ENCODE measurements around the gene N4BP2L2.

DNA sequence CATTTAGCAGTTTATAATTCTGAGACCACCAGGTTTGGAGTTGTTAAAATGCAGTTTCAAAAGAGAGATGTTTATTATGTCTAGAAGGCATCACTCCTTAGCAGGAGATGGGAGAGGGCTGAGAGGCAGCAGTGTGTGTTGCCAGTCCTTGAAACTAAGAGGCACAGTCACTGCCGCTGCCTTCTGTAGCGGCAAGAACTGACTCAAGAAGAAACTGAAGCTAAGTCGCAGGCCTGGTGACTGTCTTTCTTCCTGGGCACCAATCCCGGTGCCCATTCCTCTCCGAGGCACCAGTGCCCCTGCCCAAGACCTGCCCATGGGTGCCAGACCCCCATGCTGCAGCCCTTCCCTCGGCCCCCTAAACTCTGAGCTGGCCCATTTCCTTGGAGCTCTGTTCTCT, 130.7 kb downstream of the N4BP2L2 start:
- TF ChIP-seq, protein P1, sequence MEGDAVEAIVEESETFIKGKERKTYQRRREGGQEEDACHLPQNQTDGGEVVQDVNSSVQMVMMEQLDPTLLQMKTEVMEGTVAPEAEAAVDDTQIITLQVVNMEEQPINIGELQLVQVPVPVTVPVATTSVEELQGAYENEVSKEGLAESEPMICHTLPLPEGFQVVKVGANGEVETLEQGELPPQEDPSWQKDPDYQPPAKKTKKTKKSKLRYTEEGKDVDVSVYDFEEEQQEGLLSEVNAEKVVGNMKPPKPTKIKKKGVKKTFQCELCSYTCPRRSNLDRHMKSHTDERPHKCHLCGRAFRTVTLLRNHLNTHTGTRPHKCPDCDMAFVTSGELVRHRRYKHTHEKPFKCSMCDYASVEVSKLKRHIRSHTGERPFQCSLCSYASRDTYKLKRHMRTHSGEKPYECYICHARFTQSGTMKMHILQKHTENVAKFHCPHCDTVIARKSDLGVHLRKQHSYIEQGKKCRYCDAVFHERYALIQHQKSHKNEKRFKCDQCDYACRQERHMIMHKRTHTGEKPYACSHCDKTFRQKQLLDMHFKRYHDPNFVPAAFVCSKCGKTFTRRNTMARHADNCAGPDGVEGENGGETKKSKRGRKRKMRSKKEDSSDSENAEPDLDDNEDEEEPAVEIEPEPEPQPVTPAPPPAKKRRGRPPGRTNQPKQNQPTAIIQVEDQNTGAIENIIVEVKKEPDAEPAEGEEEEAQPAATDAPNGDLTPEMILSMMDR (IDR thresholded peaks at IDR 0.05; ENCODE audit: insufficient read depth, low read length, poor library complexity, severe bottlenecking): no peak
- TF ChIP-seq EZH2phosphoT487 (conservative IDR thresholded peaks at IDR 0.05; ENCODE audit: low read length): no peak

All from SU-DHL-6 (cell line).